Iris pigment epithelial cell (primary cell): ENCODE data around the gene TJAP1.
"Not testable (repeated sequence)": the region's sequence is repeated elsewhere in the genome, so short reads cannot be mapped to it uniquely, and the experiment has no call there.

ENCODE experiments used
- DNase-seq: peaks from one replicate; pipeline ENCODE4 v3.0.0-alpha.2; 2011; ENCODE audit warnings: low read depth

The TJAP1 gene

GRCh38 chr6:43505718-43506117 lies 28.3 kb downstream of the TJAP1 start:
- DNase-seq: no peak

DNA sequence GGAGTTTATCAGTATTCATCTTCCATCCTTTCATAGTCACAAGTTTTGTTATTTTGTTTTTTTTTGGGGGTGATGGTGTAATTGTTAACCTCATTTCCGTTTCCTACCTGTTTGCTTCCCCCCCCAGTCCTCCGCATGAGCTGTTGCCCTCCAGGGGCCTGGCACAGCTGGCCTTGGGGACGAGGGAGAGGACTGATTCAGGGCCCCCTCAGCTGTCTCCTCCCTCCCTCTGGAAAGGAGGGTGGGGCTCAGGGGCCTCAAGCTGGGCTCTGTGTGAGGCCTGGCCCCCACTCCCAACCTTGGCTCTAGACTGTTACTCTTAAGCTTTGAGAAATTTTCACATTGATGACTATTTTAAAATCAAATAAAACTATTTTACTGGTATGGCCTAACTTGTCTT lies 28.8 kb downstream of the TJAP1 start:
- DNase-seq: no peak

GRCh38 chr6:43506667-43507471 lies 29.5 kb downstream of the TJAP1 start:
- peak; percentile 76 for DNase-seq

DNA sequence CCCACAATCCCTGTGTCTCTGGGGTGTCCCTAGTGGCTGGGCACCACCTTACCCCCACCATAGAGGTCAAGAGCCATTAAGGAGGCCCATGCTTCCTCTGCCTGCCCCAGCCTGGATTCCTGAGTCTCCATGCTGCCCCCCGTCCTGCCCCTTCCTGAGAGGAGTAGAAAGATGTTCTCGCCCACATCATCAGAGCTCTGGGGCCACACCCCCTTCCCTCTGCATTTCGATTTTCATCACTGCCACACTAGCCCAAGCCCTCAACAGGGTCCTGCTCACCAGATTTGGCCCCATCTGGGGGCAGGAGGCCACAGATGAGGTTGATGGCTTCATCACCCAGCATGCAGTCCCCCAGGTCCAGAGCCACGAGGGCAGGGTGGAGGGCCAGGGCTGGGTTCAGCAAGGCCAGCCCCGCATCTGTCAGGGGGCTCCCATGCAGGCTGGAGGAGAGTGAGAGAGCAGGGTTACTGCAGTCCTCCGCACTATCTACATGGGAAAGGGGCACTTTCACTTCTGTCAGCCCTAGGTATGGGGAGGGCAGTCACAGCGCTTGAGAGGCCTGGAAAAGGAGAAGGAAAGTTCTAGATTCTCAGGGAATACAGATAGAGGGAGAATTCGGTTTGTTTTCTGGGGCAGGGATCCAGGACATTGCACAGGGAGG lies 31.2 kb downstream of the TJAP1 start:
- DNase-seq: no peak

DNA sequence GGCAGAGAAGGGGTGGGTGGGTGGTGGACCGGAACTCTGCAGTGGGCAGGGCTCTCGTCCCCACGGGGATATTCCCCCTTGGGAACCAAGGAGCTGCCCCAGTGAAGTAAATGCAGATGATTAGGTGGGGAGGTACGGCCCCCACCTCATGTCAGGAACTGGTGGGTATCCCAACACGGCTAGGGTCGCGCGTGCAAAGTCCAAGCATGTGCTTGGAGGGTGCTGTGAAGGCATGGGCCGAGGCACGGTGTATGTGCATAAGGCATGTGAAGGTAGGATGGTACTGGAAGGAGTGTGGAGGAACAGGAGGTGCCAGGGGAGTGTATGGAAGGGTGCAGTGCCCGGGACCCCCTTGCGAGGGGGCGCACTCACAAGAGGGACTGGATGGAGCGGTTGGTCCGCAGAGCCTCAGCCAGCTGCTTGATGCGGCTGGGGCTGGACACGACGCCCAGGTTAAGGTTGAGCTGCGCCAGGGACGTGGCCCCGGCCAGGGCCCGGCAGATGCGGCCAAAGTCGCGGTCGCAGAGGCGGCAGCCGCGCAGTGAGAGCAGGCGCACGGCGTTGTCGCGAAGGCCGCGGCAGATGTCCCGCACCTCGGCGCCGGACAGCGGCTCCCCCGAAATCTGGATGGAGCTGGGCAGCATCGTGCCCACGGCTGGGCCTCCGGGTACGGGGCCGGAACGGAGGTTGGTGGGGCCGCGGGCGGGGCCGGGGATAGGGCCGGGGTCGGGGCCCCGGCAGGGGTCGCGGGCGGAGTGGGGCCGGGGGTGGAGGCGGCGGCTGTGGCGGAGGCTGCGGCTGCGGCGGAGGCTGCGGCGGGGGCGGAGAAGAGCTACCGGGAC lies 32.0 kb downstream of the TJAP1 start:
- no peak for DNase-seq

GRCh38 chr6:43509984-43510826 lies 32.8 kb downstream of the TJAP1 start, which contains the start of gene LRRC73:
LRRC73 (minus strand) TSS chr6:43510346; CDS start chr6:43509785, 561 bp downstream.
- DNase-seq: peak; percentile 75

GRCh38 chr6:43510827-43511163 lies 33.4 kb downstream of the TJAP1 start:
- DNase-seq: no peak

GRCh38 chr6:43511824-43512415 lies 34.5 kb downstream of the TJAP1 start:
- no peak for DNase-seq

DNA sequence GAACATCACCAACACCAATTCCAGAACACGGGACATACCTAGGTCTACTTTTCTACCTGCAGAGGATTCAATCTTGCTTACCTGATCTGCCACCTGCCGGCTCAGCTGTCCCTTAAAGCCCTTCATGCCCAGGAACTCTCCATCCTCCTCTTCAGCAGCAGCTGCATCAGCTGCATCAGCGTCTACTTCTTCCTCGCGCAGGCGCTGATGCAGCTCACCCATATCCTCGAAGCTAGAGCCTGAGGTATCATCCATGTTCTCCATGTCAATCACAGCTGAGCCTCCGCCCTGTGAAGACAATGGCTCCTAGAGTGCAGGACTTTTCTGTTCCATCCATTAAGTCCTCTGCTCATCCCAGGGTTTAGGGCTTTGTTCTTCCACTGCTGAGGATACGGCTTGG lies 38.4 kb downstream of the TJAP1 start:
- DNase-seq: no peak

DNA sequence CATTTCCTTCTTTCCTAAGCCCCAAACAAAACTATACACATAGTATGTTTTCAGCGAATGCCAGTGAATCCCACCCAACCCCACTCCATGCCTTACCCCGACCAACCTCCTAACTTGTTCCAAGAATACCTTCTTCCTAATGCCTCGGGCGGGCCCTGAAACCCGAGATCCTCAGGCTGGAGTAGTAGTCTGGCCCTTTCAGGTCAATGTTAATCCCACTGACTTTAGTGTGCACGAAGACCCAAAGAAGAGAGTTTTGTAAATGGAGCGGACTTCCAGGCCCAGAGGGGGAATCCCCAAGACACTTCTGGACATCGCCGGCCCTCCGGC lies 39.0 kb downstream of the TJAP1 start:
- no peak for DNase-seq

- peak; percentile 98 for DNase-seq
Measured at GRCh38 chr6:43516697-43517504, 39.5 kb downstream of the TJAP1 start, which contains the start of the genes POLR1C and YIPF3. POLR1C (plus strand) TSS chr6:43517089; CDS start chr6:43517110, 21 bp downstream. YIPF3 (minus strand) TSS chr6:43516926; CDS start chr6:43516807, 119 bp downstream.

GRCh38 chr6:43517505-43518357 lies 40.4 kb downstream of the TJAP1 start:
- no peak for DNase-seq

DNA sequence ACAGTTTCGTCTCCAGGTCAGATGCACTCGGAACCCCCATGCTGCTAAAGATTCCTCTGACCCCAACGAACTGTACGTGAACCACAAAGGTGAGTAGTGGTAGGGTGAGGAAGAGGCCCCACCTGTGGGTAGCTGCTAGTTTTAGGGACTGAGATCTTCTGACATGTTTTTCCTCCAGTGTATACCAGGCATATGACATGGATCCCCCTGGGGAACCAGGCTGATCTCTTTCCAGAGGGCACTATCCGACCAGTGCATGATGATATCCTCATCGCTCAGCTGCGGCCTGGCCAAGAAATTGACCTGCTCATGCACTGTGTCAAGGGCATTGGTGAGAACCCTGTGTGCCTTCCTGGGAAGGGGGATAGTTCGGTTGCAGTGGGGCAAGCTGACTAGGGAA lies 42.7 kb downstream of the TJAP1 start:
- DNase-seq: no peak

- no peak for DNase-seq
Measured at GRCh38 chr6:43521836-43522235, 44.5 kb downstream of the TJAP1 start.

DNA sequence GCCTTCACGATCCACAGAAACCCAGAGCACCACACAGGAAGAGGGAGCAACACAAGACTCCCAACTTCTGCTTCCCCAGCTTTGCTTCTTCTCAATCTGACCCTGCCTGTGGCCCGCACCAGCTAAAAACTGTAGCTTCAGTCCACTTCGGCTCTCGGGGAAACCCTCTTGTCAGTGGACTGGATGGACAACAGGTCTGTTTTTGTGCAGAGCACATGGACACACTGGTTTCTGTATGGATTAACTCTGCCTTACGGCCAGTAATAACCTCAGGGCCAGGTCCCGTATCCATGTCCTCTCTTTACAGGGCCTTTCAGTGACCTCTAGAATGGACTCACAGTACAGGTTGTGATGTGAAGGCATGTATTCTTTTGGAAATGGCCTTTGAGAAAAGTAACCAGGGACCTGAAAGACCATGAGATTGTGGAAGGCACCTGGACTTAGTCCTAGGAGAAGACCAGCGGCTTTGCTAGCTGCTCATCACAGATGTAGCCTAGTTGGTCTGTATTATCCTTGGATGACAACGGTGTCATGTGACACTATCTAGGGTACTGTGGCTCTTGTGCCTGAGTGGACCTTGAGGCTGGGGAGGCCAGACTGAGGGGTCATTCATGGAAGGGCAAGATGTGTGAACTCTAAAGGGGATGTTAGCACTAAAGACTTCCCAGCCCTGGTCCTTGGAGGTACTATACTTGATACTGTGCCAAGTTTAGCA lies 45.3 kb downstream of the TJAP1 start:
- no peak for DNase-seq

- no peak for DNase-seq
Measured at GRCh38 chr6:43523284-43523683, 45.9 kb downstream of the TJAP1 start.

DNA sequence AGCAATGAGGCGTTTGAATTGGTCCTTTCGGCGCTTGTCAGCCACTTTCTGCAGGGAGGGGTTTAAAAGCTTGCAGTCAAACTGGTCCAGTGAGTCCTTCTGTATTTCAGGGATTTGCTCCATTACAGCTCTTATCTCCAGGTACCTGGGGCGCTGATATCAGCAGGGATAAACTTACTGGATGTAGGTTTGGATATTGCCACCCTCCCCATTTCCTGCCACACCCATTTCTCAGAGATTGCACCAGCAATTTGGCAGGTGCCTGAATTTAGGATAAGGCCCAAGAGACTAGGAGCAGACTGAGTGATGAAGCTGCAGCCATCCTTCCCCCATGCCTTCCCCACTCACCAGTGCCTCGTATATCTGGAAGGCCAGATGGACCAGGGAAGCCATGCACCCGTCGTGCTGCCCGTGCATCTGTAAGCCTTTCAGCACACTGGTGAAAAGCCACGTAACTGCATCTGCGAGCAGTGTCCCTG lies 47.2 kb downstream of the TJAP1 start:
- no peak for DNase-seq

DNA sequence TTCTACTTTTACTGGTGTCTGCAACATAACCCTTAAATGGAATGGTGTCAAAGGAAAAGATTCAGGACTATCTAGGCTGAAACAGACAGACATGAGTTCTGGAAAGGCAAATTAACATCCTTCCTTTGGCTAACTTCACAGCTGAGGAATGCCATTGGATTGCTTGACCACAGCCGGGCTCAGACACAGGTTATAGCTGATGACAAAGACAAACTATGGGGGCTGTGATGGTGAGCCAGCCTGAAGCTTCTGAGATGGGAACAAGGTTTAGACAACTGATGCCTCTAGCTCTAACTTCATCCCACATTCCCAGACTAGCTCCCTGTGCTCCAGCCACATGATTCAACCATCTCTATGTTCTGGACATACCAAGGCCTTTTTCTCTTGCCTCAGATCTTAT lies 54.8 kb downstream of the TJAP1 start:
- peak; percentile 20 for DNase-seq

GRCh38 chr6:43538986-43539385 lies 61.6 kb downstream of the TJAP1 start:
- DNase-seq: not testable (repeated sequence)
